DMS114 treated with DMSO at 0.1 percent for 48 hours (cell line): ENCODE data around the gene GAREM1.

ENCODE experiments used
- DNase-seq: peaks from one replicate; lab custom pipeline; 2025; ENCODE audit not compliant: unreplicated experiment; lab: John Stamatoyannopoulos, UW

The GAREM1 gene

GRCh38 chr18:32427084-32427900, 43.4 kb downstream of the GAREM1 start:
- no peak for DNase-seq

- no peak for DNase-seq
Observed at GRCh38 chr18:32425466-32425865, 45.2 kb downstream of the GAREM1 start.

- DNase-seq = no peak
Observed at GRCh38 chr18:32424696-32425095, 46.0 kb downstream of the GAREM1 start.

GRCh38 chr18:32422978-32423740, 47.5 kb downstream of the GAREM1 start:
- no peak for DNase-seq

- no peak for DNase-seq
Observed at GRCh38 chr18:32422201-32422600, 48.5 kb downstream of the GAREM1 start.

GRCh38 chr18:32420084-32420750, 50.5 kb downstream of the GAREM1 start:
- no peak for DNase-seq

GRCh38 chr18:32418148-32418547, 52.5 kb downstream of the GAREM1 start:
- DNase-seq = no peak

- no peak for DNase-seq
Observed at GRCh38 chr18:32405588-32405987, 65.1 kb downstream of the GAREM1 start.

- DNase-seq = no peak
Observed at GRCh38 chr18:32401621-32402020, 69.1 kb downstream of the GAREM1 start.

- DNase-seq = no peak
Observed at GRCh38 chr18:32393407-32393806, 77.3 kb downstream of the GAREM1 start.

GRCh38 chr18:32391126-32391525, 79.6 kb downstream of the GAREM1 start:
- DNase-seq = no peak

- DNase-seq = no peak
Observed at GRCh38 chr18:32389858-32390257, 80.8 kb downstream of the GAREM1 start.

GRCh38 chr18:32389191-32389590, 81.5 kb downstream of the GAREM1 start:
- no peak for DNase-seq

- no peak for DNase-seq
Observed at GRCh38 chr18:32386471-32386870, 84.2 kb downstream of the GAREM1 start.

- no peak for DNase-seq
Observed at GRCh38 chr18:32383050-32383819, 87.4 kb downstream of the GAREM1 start.

GRCh38 chr18:32381761-32382160, 88.9 kb downstream of the GAREM1 start:
- no peak for DNase-seq

GRCh38 chr18:32380559-32380958, 90.1 kb downstream of the GAREM1 start:
- no peak for DNase-seq

GRCh38 chr18:32379891-32380290, 90.8 kb downstream of the GAREM1 start:
- DNase-seq = no peak

GRCh38 chr18:32378705-32379104, 92.0 kb downstream of the GAREM1 start:
- DNase-seq = no peak

- DNase-seq = no peak
Observed at GRCh38 chr18:32373995-32374394, 96.7 kb downstream of the GAREM1 start.

- no peak for DNase-seq
Observed at GRCh38 chr18:32373505-32373904, 97.2 kb downstream of the GAREM1 start.
